HFFc6 (cell line): Measurements from ENCODE around the gene PXT1. TPM values are rescaled to one million over a fixed set of nuclear protein-coding genes. Genes with fewer than 3 reads are reported as not detected.
"Not testable (repeated sequence)": the region's sequence is repeated elsewhere in the genome, so short reads cannot be mapped to it uniquely, and the experiment has no call there.

Experiments
- DNase-seq: peaks from one replicate; pipeline ENCODE4 v3.0.0-alpha.2; 2018
- H3K27ac Mint-ChIP-seq: 2 replicates; pipeline ENCODE4 v1.8.0; 2020; ENCODE audit warnings: mild to moderate bottlenecking, mixed read lengths
- H3K27me3 Mint-ChIP-seq: 2 replicates; pipeline ENCODE4 v1.8.0; 2021; ENCODE audit warnings: mild to moderate bottlenecking, moderate library complexity, mixed read lengths; ENCODE audit not compliant: insufficient read depth
- H3K36me3 Mint-ChIP-seq: 2 replicates; pipeline ENCODE4 v1.8.0; 2021; ENCODE audit warnings: low read depth, mixed read lengths
- H3K4me1 Mint-ChIP-seq: 2 replicates; pipeline ENCODE4 v1.8.0; 2020; ENCODE audit warnings: low read depth, mixed read lengths
- H3K4me3 Mint-ChIP-seq: 2 replicates; pipeline ENCODE4 v1.8.0; 2020; ENCODE audit warnings: mild to moderate bottlenecking, moderate library complexity, mixed read lengths
- H3K9me3 Mint-ChIP-seq: 2 replicates; pipeline ENCODE4 v1.8.0; 2020; ENCODE audit warnings: mild to moderate bottlenecking, mixed read lengths
- CTCF ChIP-seq: fragments of 200-600 bp; sonication (generic); IDR thresholded peaks from 2 replicates; pipeline ENCODE4 v1.5.0; 2021; ENCODE audit warnings: antibody characterized with exemption, mild to moderate bottlenecking
- total RNA-seq, 6 experiments: library from RNA; stranded (reverse); fragmentation: NEBNext Ultra II Directional; extraction: Animal tissue kit (Norgen Biotek cat#: 25700); gene quantifications; 2 replicates in 1 of 6; 3 replicates in 5 of 6; pipeline ENCODE4 v1.2.3, GENCODE V29; 2021

The PXT1 gene
- total RNA-seq, 6 experiments from 2014 or later: 0.09 to 0.12 (median 0.09) TPM; not detected in 3

GRCh38 chr6:36368921-36369865 lies 73.5 kb downstream of the PXT1 start:
- Mint-ChIP-seq H3K36me3 (no peaks in the 10 kb centered on the region; the same call in 1 of the 2 replicates), H3K9me3 (no peaks in the 10 kb centered on the region), H3K27ac (peak overlapping the region; percentile 3), H3K4me1 (peaks cover 26% of the 10 kb centered on the region), H3K4me3 (no peak overlapping the region), H3K27me3 (peaks cover 16% of the 10 kb centered on the region)
- DNase-seq: peak; percentile 91
- no peak for TF ChIP-seq CTCF

GRCh38 chr6:36368421-36368820 lies 74.2 kb downstream of the PXT1 start:
- H3K27ac Mint-ChIP-seq: peak overlapping the region; percentile 3; the same call in 1 of the 2 replicates
- H3K4me1 Mint-ChIP-seq: peaks cover 26% of the 10 kb centered on the region
- TF ChIP-seq CTCF: no peak
- no peak for DNase-seq
- H3K27me3 Mint-ChIP-seq: peaks cover 15% of the 10 kb centered on the region
- peaks cover under 1% of the 10 kb centered on the region; the same call in 1 of the 2 replicates for H3K36me3 Mint-ChIP-seq
- H3K4me3 Mint-ChIP-seq: no peak overlapping the region
- H3K9me3 Mint-ChIP-seq: no peaks in the 10 kb centered on the region

- DNase-seq: no peak
- Mint-ChIP-seq H3K4me3 (no peak overlapping the region), H3K9me3 (no peaks in the 10 kb centered on the region), H3K27ac (no peak overlapping the region), H3K27me3 (peaks cover 12% of the 10 kb centered on the region), H3K36me3 (peaks cover 5% of the 10 kb centered on the region; the same call in 1 of the 2 replicates), H3K4me1 (peaks cover 26% of the 10 kb centered on the region)
- TF ChIP-seq CTCF: no peak
Measured at GRCh38 chr6:36367743-36368142, 74.9 kb downstream of the PXT1 start.

- no peak overlapping the region for H3K4me3 Mint-ChIP-seq
- no peak for TF ChIP-seq CTCF
- H3K27me3 Mint-ChIP-seq: peaks cover 3% of the 10 kb centered on the region; the same call in 1 of the 2 replicates
- no peak overlapping the region for H3K27ac Mint-ChIP-seq
- H3K36me3 Mint-ChIP-seq: 0 out of 2 replicates have a peak, but pooled peaks cover 5% of the 10 kb centered on the region
- no peaks in the 10 kb centered on the region for H3K9me3 Mint-ChIP-seq
- peaks cover 17% of the 10 kb centered on the region for H3K4me1 Mint-ChIP-seq
- no peak for DNase-seq
Measured at GRCh38 chr6:36364669-36365479, 77.8 kb downstream of the PXT1 start.

- H3K9me3 Mint-ChIP-seq, H3K27me3 Mint-ChIP-seq, H3K27ac Mint-ChIP-seq, H3K4me1 Mint-ChIP-seq, H3K36me3 Mint-ChIP-seq, DNase-seq, H3K4me3 Mint-ChIP-seq: not testable (repeated sequence)
Measured at GRCh38 chr6:36364061-36364635, 78.5 kb downstream of the PXT1 start.

GRCh38 chr6:36363371-36363752 lies 79.3 kb downstream of the PXT1 start:
- not testable (repeated sequence) for H3K4me1 Mint-ChIP-seq, DNase-seq, H3K4me3 Mint-ChIP-seq, H3K36me3 Mint-ChIP-seq, H3K9me3 Mint-ChIP-seq, H3K27ac Mint-ChIP-seq, H3K27me3 Mint-ChIP-seq
